Nephron (organoid): Measurements from ENCODE around the gene LRRC36.

Experiments
- H3K27ac Mint-ChIP-seq, 3 experiments: 2 replicates each; pipeline ENCODE4 v1.8.0; 2020; ENCODE audit warnings: mixed read lengths in 3 of 3, mild to moderate bottlenecking in 2 of 3, moderate library complexity in 1 of 3
- H3K27me3 Mint-ChIP-seq: 2 replicates; pipeline ENCODE4 v1.8.0; 2021; ENCODE audit warnings: low read depth, mild to moderate bottlenecking, moderate library complexity, mixed read lengths
- H3K36me3 Mint-ChIP-seq: 2 replicates; pipeline ENCODE4 v1.8.0; 2020; ENCODE audit warnings: low read depth, mixed read lengths
- H3K4me1 Mint-ChIP-seq: 2 replicates; pipeline ENCODE4 v1.8.0; 2020; ENCODE audit warnings: mixed read lengths
- H3K4me3 Mint-ChIP-seq, 3 experiments: 2 replicates each; pipeline ENCODE4 v1.8.0; 2020; ENCODE audit warnings: mild to moderate bottlenecking in 3 of 3, mixed read lengths in 3 of 3, moderate library complexity in 2 of 3
- H3K9me3 Mint-ChIP-seq: 2 replicates; pipeline ENCODE4 v1.8.0; 2020; ENCODE audit warnings: mixed read lengths
- CTCF ChIP-seq, 3 experiments: fragments of 200-600 bp; sonication (generic); IDR thresholded peaks; one replicate each; pipeline ENCODE4 v1.5.0; 2021; ENCODE audit warnings: antibody characterized with exemption in 3 of 3; ENCODE audit not compliant: unreplicated experiment in 3 of 3

LRRC36 gene

GRCh38 chr16:67326472-67327309 is at the start of gene LRRC36, which contains the start of gene KCTD19:
Gene LRRC36 (plus strand): TSS chr16:67326815. CDS start chr16:67326863, 48 bp downstream.
Gene KCTD19 (minus strand): TSS chr16:67326741. CDS start chr16:67326707, 34 bp downstream.
- TF ChIP-seq CTCF (IDR thresholded peaks at IDR 0.05; ENCODE audit: unreplicated experiment in 3 of 3), result peak; percentile 46 to 62 (median 56)
- Mint-ChIP-seq H3K27me3 (peaks cover 42% of the 10 kb centered on the region), H3K4me1 (peaks cover 15% of the 10 kb centered on the region), H3K36me3 (no peaks in the 10 kb centered on the region), H3K9me3 (no peaks in the 10 kb centered on the region), H3K4me3 (peak within 1 kb of the TSS; percentile 84 to 86 (median 84)), H3K27ac (peak within 1 kb of the TSS in 2 of 3 experiments; percentile 89 to 92)

GRCh38 chr16:67277294-67277998 is 49.2 kb upstream of the LRRC36 start:
- no peaks in the 10 kb centered on the region for H3K27me3 Mint-ChIP-seq
- peaks cover 10% of the 10 kb centered on the region for H3K4me1 Mint-ChIP-seq

GRCh38 chr16:67277999-67278772 is 48.4 kb upstream of the LRRC36 start:
- peak overlapping the region in 2 of 3 experiments; percentile 70 to 77 for H3K27ac Mint-ChIP-seq
- no peaks in the 10 kb centered on the region for H3K9me3 Mint-ChIP-seq
- H3K27me3 Mint-ChIP-seq, result no peaks in the 10 kb centered on the region
- H3K4me3 Mint-ChIP-seq, result peak overlapping the region; percentile 74 to 81 (median 77)
- H3K36me3 Mint-ChIP-seq, result no peaks in the 10 kb centered on the region
- H3K4me1 Mint-ChIP-seq, result peaks cover 10% of the 10 kb centered on the region
- no peak for TF ChIP-seq CTCF (IDR thresholded peaks at IDR 0.05; ENCODE audit: unreplicated experiment in 3 of 3)

More at GRCh38 chr16:67277294-67277998, 49.2 kb upstream of the LRRC36 start:
- H3K9me3 Mint-ChIP-seq, result no peaks in the 10 kb centered on the region
- no peak for TF ChIP-seq CTCF (IDR thresholded peaks at IDR 0.05; ENCODE audit: unreplicated experiment in 3 of 3)
- peak overlapping the region; percentile 21 to 66 (median 41) for H3K4me3 Mint-ChIP-seq
- peak overlapping the region; percentile 70 to 77 (median 70) for H3K27ac Mint-ChIP-seq
- no peaks in the 10 kb centered on the region for H3K36me3 Mint-ChIP-seq

GRCh38 chr16:67278773-67279295 is 47.8 kb upstream of the LRRC36 start:
- TF ChIP-seq CTCF (IDR thresholded peaks at IDR 0.05; ENCODE audit: unreplicated experiment in 3 of 3), result no peak
- H3K4me1 Mint-ChIP-seq, result peaks cover 10% of the 10 kb centered on the region
- H3K36me3 Mint-ChIP-seq, result no peaks in the 10 kb centered on the region
- H3K4me3 Mint-ChIP-seq, result peak overlapping the region; percentile 74 to 81 (median 77)
- H3K27ac Mint-ChIP-seq, result no peak overlapping the region
- H3K27me3 Mint-ChIP-seq, result peaks cover 3% of the 10 kb centered on the region
- H3K9me3 Mint-ChIP-seq, result no peaks in the 10 kb centered on the region

GRCh38 chr16:67279296-67280089 is 47.1 kb upstream of the LRRC36 start, which contains the start of gene PLEKHG4:
Gene PLEKHG4 (plus strand): TSS chr16:67279532. CDS start chr16:67280045, 513 bp downstream.
- Mint-ChIP-seq H3K4me3 (peak within 1 kb of the TSS; percentile 74 to 81 (median 77)), H3K27me3 (peaks cover 3% of the 10 kb centered on the region), H3K27ac (no peak within 1 kb of the TSS), H3K9me3 (no peaks in the 10 kb centered on the region), H3K36me3 (no peaks in the 10 kb centered on the region), H3K4me1 (peaks cover 10% of the 10 kb centered on the region)
- peak; percentile 69 to 82 (median 72) for TF ChIP-seq CTCF (IDR thresholded peaks at IDR 0.05; ENCODE audit: unreplicated experiment in 3 of 3)
